Measurements from ENCODE around the gene KRTAP10-6.

DNA sequence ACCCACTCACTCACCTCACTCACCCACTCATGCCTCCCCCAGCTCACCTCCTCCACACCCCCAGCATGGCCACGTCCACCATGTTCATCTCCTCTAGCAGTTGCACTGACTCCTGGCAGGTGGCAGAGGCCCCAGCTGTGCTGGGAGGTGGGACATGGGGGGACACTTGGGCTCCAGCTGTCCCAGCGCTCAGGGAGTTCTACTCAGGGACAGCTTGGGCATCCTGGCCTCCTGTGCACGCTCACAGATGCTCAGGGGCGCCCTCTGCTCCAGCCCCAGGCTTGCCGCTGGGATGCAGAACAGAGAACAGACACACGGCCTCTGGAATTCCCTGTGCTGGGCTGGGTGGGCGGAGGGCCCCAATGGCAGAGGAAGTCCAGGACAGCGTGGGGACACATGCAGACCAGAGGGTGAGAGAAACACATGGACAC, 24.8 kb upstream of the KRTAP10-6 start:
- TF ChIP-seq, protein P1, sequence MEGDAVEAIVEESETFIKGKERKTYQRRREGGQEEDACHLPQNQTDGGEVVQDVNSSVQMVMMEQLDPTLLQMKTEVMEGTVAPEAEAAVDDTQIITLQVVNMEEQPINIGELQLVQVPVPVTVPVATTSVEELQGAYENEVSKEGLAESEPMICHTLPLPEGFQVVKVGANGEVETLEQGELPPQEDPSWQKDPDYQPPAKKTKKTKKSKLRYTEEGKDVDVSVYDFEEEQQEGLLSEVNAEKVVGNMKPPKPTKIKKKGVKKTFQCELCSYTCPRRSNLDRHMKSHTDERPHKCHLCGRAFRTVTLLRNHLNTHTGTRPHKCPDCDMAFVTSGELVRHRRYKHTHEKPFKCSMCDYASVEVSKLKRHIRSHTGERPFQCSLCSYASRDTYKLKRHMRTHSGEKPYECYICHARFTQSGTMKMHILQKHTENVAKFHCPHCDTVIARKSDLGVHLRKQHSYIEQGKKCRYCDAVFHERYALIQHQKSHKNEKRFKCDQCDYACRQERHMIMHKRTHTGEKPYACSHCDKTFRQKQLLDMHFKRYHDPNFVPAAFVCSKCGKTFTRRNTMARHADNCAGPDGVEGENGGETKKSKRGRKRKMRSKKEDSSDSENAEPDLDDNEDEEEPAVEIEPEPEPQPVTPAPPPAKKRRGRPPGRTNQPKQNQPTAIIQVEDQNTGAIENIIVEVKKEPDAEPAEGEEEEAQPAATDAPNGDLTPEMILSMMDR (IDR thresholded peaks at IDR 0.05; ENCODE audit: insufficient read depth, low read length), result no peak
- no peak for TF ChIP-seq POLR2AphosphoS5 (IDR thresholded peaks at IDR 0.05; ENCODE audit: low read depth)

Data from HL-60 (cell line).